GM06990 (cell line): Measurements from ENCODE around the gene ALK.

ENCODE experiments used
- DNase-seq: peaks from one replicate; pipeline ENCODE4 v3.0.0-alpha.2; 2011; ENCODE audit not compliant: insufficient read length; ENCODE audit errors: extremely low read depth
- H3K27me3 ChIP-seq: replicated peaks from 2 replicates; pipeline ENCODE4 v1.6.0; 2011; ENCODE audit warnings: low read length; ENCODE audit not compliant: control insufficient read depth, insufficient read depth
- H3K36me3 ChIP-seq: 2 replicates; pipeline ENCODE4 v1.5.1; 2011; ENCODE audit warnings: low read length; ENCODE audit not compliant: control insufficient read depth, insufficient read depth
- H3K4me3 ChIP-seq: replicated peaks from 2 replicates; pipeline ENCODE4 v1.5.1; 2011; ENCODE audit warnings: low read depth, mild to moderate bottlenecking, control low read depth, low read length
- CTCF ChIP-seq: IDR thresholded peaks from 2 replicates; pipeline ENCODE4 v1.5.1; 2011; ENCODE audit warnings: low read length, control low read depth, mild to moderate bottlenecking, inconsistent platforms; ENCODE audit not compliant: insufficient read depth, poor library complexity, severe bottlenecking

Gene ALK

GRCh38 chr2:29560030-29560429 is 361.4 kb downstream of the ALK start:
- no peak for TF ChIP-seq CTCF
- H3K4me3 ChIP-seq: no peak overlapping the region
- H3K27me3 ChIP-seq: no peaks in the 10 kb centered on the region
- H3K36me3 ChIP-seq: no peaks in the 10 kb centered on the region
- DNase-seq: no peak

- DNase-seq: no peak
- no peaks in the 10 kb centered on the region for H3K36me3 ChIP-seq
- H3K27me3 ChIP-seq: no peaks in the 10 kb centered on the region
- H3K4me3 ChIP-seq: no peak overlapping the region
- TF ChIP-seq CTCF: no peak
Measured at GRCh38 chr2:29559578-29559977, 361.8 kb downstream of the ALK start.

DNA sequence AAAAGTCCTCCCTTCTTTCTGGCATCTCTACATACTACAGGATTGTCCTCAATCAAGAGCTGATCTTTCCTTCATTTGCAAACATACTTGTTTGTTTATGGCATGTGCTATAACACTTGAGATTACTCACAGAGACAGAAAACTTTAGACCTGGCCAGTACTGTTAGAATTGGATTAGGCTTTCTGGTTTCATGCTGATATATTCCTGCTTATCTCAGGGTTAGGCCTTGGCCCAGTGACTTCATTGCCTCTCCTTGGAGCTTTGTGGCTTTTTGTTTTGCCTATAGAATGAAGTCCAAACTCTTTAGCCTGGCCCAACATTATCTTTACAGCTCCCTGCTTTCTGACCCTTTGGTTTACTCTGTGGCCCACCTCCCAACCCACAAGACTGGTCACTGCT is 363.3 kb downstream of the ALK start:
- no peak for DNase-seq
- Histone ChIP-seq H3K27me3 (no peaks in the 10 kb centered on the region; the same call in 1 of the 2 replicates), H3K36me3 (no peaks in the 10 kb centered on the region), H3K4me3 (no peak overlapping the region)
- TF ChIP-seq CTCF: no peak

GRCh38 chr2:29557268-29557667 is 364.1 kb downstream of the ALK start:
- no peak for DNase-seq
- Histone ChIP-seq H3K4me3 (no peak overlapping the region), H3K27me3 (no peaks in the 10 kb centered on the region; the same call in 1 of the 2 replicates), H3K36me3 (no peaks in the 10 kb centered on the region)
- no peak for TF ChIP-seq CTCF

DNA sequence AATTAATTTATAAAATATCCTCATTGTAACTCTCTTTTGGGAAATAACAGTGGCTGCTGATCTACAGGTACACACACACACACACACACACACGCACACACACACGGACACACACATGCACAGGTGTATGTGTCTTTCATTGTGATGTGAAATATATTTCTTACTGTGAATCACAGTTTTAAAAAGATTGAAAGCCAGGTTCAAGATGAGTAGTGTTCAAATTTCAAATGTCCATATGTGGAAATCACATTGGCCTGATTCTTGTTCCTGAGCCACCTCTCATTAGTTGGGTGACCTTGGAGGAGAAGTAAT is 372.4 kb downstream of the ALK start:
- DNase-seq: no peak
- no peak for TF ChIP-seq CTCF
- H3K27me3 ChIP-seq: no peaks in the 10 kb centered on the region
- H3K36me3 ChIP-seq: no peaks in the 10 kb centered on the region
- H3K4me3 ChIP-seq: no peak overlapping the region

- TF ChIP-seq CTCF: no peak
- Histone ChIP-seq H3K4me3 (no peak overlapping the region), H3K27me3 (no peaks in the 10 kb centered on the region; the same call in 1 of the 2 replicates), H3K36me3 (no peaks in the 10 kb centered on the region)
- DNase-seq: no peak
Measured at GRCh38 chr2:29544917-29545316, 376.5 kb downstream of the ALK start.
